Erythroblast (primary cell): ENCODE measurements around the gene UNCX.

Source experiments
- GATA1 ChIP-seq: IDR thresholded peaks from 2 replicates; pipeline ENCODE4 v1.6.1; 2011; ENCODE audit warnings: low read depth, mild to moderate bottlenecking, control low read depth, low read length, moderate library complexity
- POLR2A ChIP-seq: IDR thresholded peaks from 2 replicates; pipeline ENCODE4 v1.6.1; 2011; ENCODE audit warnings: mild to moderate bottlenecking, low read length

DNA sequence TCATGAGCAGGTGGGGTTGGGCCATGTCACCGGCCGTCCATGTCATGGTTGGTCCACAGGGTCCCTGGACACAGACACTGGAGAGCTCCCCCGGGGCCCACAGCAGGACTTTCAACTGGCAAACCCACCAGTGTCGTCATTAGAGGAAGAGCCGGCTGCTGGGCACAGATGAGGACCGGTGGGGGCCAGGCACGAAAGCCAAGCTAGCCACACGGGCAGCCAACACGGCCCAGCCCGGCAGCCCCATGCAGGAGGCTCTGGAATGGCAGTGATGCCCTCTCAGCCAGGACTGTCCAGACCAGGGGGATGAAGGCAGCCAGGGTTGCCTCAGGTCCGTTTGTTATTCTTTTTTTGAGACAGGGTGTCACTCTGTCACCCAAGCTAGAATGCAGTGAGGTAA is 21.1 kb upstream of the UNCX start:
- TF ChIP-seq POLR2A (no peak), GATA1 (no peak)
